HG03064 (cell line): ENCODE measurements around the gene TMEM212.
"Not testable (repeated sequence)": the region's sequence is repeated elsewhere in the genome, so short reads cannot be mapped to it uniquely, and the experiment has no call there.

ENCODE experiments used
- ATAC-seq: cut with Tn5 transposase; IDR thresholded peaks from one replicate; pipeline ENCODE4 v1.9.1; 2021; ENCODE audit warnings: low read depth; ENCODE audit not compliant: unreplicated experiment

Gene TMEM212

GRCh38 chr3:171880101-171880870 is 37.1 kb downstream of the TMEM212 start:
- ATAC-seq, result no peak

- ATAC-seq, result no peak
These were observed 38.1 kb downstream of the TMEM212 start for GRCh38 chr3:171881251-171881650.

- no peak for ATAC-seq
These were observed 40.2 kb downstream of the TMEM212 start for GRCh38 chr3:171883257-171883892.

- ATAC-seq, result no peak
These were observed 40.7 kb downstream of the TMEM212 start for GRCh38 chr3:171883893-171884279.

GRCh38 chr3:171888466-171888865 is 45.3 kb downstream of the TMEM212 start:
- no peak for ATAC-seq

GRCh38 chr3:171890398-171890797 is 47.2 kb downstream of the TMEM212 start:
- ATAC-seq, result no peak

GRCh38 chr3:171892457-171892856 is 49.3 kb downstream of the TMEM212 start:
- no peak for ATAC-seq

- ATAC-seq, result no peak
These were observed 52.1 kb downstream of the TMEM212 start for GRCh38 chr3:171895291-171895690.

GRCh38 chr3:171895900-171896299 is 52.8 kb downstream of the TMEM212 start:
- no peak for ATAC-seq

- ATAC-seq, result no peak
These were observed 53.2 kb downstream of the TMEM212 start for GRCh38 chr3:171896316-171896715.

GRCh38 chr3:171898192-171898591 is 55.0 kb downstream of the TMEM212 start:
- ATAC-seq, result no peak

GRCh38 chr3:171900446-171900845 is 57.3 kb downstream of the TMEM212 start:
- ATAC-seq, result no peak

- no peak for ATAC-seq
These were observed 58.6 kb downstream of the TMEM212 start for GRCh38 chr3:171901615-171902312.

- ATAC-seq, result no peak
These were observed 61.7 kb downstream of the TMEM212 start for GRCh38 chr3:171904829-171905228.

GRCh38 chr3:171906503-171906902 is 63.4 kb downstream of the TMEM212 start:
- ATAC-seq, result not testable (repeated sequence)

GRCh38 chr3:171906951-171907676 is 64.0 kb downstream of the TMEM212 start:
- ATAC-seq, result no peak

GRCh38 chr3:171907761-171908160 is 64.6 kb downstream of the TMEM212 start:
- ATAC-seq, result no peak

GRCh38 chr3:171908731-171909130 is 65.6 kb downstream of the TMEM212 start:
- ATAC-seq, result no peak
